Measurements from ENCODE around the gene FARSA.
"Not testable (repeated sequence)": the region's sequence is repeated elsewhere in the genome, so short reads cannot be mapped to it uniquely, and the experiment has no call there.

The FARSA gene

DNA sequence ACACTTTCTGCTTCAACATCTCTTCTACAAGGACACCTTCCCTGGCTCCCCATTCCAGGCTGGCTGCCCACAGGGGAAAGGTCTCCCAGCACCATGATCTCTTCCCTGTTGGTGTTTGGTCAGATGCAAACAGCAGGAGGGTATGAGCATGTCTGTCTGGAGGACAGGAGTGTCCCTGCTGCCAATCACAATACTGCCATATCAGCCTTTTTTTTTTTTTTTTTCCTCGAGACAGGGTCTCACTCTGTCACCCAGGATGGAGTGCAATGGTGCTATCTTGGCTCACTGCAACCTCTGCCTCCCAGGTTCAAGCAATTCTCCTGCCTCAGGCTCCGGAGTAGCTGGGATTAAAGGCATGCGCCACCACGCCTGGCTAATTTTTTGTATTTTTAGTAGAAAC lies 17.7 kb downstream of the FARSA start:
- H2AFZ ChIP-seq (ENCODE audit: low read length); H4K91ac ChIP-seq (ENCODE audit: low read depth, low read length, poor library complexity); DNase-seq (ENCODE audit: low spot score); H3K9me3 ChIP-seq (replicated peaks in 1 of 2; ENCODE audit: control insufficient read depth in 2 of 2, insufficient read depth in 1 of 2, low read depth in 1 of 2, low read length in 2 of 2); H3K27me3 ChIP-seq (ENCODE audit: control insufficient read depth in 3 of 3, insufficient read depth in 3 of 3, low read depth in 1 of 3, low read length in 3 of 3); H2BK120ac ChIP-seq (ENCODE audit: low read depth, low read length); H4K8ac ChIP-seq (ENCODE audit: low read depth, low read length); H3K4me3 ChIP-seq (ENCODE audit: low read length in 2 of 2); H2BK5ac ChIP-seq (ENCODE audit: low read length); H2BK15ac ChIP-seq (ENCODE audit: low read length); H3K4me2 ChIP-seq (ENCODE audit: insufficient read depth, low read length, poor library complexity, severe bottlenecking); H3K36me3 ChIP-seq (replicated peaks in 1 of 2; ENCODE audit: control insufficient read depth in 2 of 2, insufficient read depth in 2 of 2, low read length in 2 of 2); H3K4ac ChIP-seq (ENCODE audit: low read length); H3K9ac ChIP-seq (ENCODE audit: low read depth, low read length, poor library complexity); H3K79me1 ChIP-seq (ENCODE audit: low read depth, low read length); H3K27ac ChIP-seq (replicated peaks; ENCODE audit: low read length); H2BK12ac ChIP-seq (ENCODE audit: low read length): not testable (repeated sequence)
- peak overlapping the region; percentile 31 for H3K23ac ChIP-seq (ENCODE audit: low read depth, low read length, poor library complexity)
- peak overlapping the region; percentile 56 for H3K14ac ChIP-seq (ENCODE audit: low read length)
- WGBS, 2 donors (ENCODE audit: extremely low coverage in 2 of 2, insufficient read length in 2 of 2, insufficient replicate concordance in 1 of 2) = no CpG with 5 or more reads among the region's 4 CpGs
- peaks cover 13 to 18% of the 10 kb centered on the region in 2 donors for H3K4me1 ChIP-seq (ENCODE audit: control insufficient read depth in 2 of 2, insufficient read depth in 1 of 2, low read depth in 1 of 2, low read length in 2 of 2)
- H3K18ac ChIP-seq (ENCODE audit: low read length) = peak overlapping the region; percentile 28
- H2AK5ac ChIP-seq (ENCODE audit: low read depth, low read length) = peak overlapping the region; percentile 70

DNA sequence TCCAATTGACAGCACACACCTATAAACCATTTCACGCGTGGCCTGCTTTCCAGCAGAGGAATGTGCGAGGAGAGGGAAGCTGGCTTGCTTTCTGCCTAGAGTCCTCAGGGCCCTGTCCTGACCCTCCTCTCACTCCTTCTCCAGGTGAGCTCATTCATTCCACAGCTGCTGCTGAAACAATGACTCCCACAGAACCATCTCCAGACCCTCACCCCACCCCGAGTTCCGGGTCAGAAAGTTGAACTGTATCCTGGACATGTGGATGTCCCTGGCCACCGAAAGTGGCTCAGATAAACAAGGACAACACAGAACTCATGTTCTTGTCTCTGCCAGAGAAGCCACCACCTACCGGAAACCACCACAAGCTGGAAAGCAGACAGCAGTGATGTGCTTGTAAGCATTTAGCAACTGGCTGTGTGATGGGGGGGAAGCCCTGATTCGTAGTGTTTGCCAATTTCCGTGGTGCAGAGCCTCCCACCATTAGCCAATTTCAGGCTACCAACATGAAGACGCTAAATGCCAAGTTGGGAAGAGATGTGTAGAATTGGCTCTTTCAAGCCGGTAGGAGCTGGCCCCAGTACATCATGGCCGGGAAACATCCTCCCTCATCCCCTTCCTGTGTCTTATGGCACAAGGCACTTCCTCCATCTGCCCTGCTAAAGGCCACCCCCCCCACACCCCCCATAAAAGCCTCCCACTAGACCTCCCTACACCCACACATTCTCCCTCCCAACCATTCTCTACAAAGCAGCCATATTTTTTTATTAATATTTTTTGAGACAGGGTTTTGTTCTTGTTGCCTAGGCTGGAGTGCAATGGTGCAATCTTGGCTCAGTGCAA lies 19.4 kb downstream of the FARSA start:
- Histone ChIP-seq H3K9ac (ENCODE audit: low read depth, low read length, poor library complexity) (no peak overlapping the region), H2AFZ (ENCODE audit: low read length) (peak overlapping the region; percentile 83), H3K36me3 (replicated peaks in 1 of 2; ENCODE audit: control insufficient read depth in 2 of 2, insufficient read depth in 2 of 2, low read length in 2 of 2) (no peaks in the 10 kb centered on the region), H3K4me3 (ENCODE audit: low read length in 2 of 2) (no peak overlapping the region), H3K23ac (ENCODE audit: low read depth, low read length, poor library complexity) (no peak overlapping the region), H4K91ac (ENCODE audit: low read depth, low read length, poor library complexity) (peak overlapping the region; percentile 69), H3K18ac (ENCODE audit: low read length) (peak overlapping the region; percentile 24), H3K27ac (replicated peaks; ENCODE audit: low read length) (peak overlapping the region; percentile 55), H3K27me3 (ENCODE audit: control insufficient read depth in 3 of 3, insufficient read depth in 3 of 3, low read depth in 1 of 3, low read length in 3 of 3) (peaks cover 0 to 2% (median 0%) of the 10 kb centered on the region in 3 experiments), H3K14ac (ENCODE audit: low read length) (peak overlapping the region; percentile 63), H3K4ac (ENCODE audit: low read length) (no peak overlapping the region), H2BK120ac (ENCODE audit: low read depth, low read length) (no peak overlapping the region), H2BK12ac (ENCODE audit: low read length) (peak overlapping the region; percentile 43), H3K4me2 (ENCODE audit: insufficient read depth, low read length, poor library complexity, severe bottlenecking) (no peak overlapping the region), H3K9me3 (replicated peaks in 1 of 2; ENCODE audit: control insufficient read depth in 2 of 2, insufficient read depth in 1 of 2, low read depth in 1 of 2, low read length in 2 of 2) (peaks cover 0 to 3% of the 10 kb centered on the region in 2 donors), H4K8ac (ENCODE audit: low read depth, low read length) (peak overlapping the region; percentile 48), H2AK5ac (ENCODE audit: low read depth, low read length) (peak overlapping the region; percentile 83), H3K79me1 (ENCODE audit: low read depth, low read length) (peaks cover 1% of the 10 kb centered on the region), H3K4me1 (ENCODE audit: control insufficient read depth in 2 of 2, insufficient read depth in 1 of 2, low read depth in 1 of 2, low read length in 2 of 2) (peaks cover 16 to 18% of the 10 kb centered on the region in 2 donors), H2BK5ac (ENCODE audit: low read length) (no peak overlapping the region), H2BK15ac (ENCODE audit: low read length) (peak overlapping the region; percentile 59)
- DNase-seq (ENCODE audit: low spot score) = no peak
- no CpG with 5 or more reads among the region's 12 CpGs for WGBS, 2 donors (ENCODE audit: extremely low coverage in 2 of 2, insufficient read length in 2 of 2, insufficient replicate concordance in 1 of 2)

DNA sequence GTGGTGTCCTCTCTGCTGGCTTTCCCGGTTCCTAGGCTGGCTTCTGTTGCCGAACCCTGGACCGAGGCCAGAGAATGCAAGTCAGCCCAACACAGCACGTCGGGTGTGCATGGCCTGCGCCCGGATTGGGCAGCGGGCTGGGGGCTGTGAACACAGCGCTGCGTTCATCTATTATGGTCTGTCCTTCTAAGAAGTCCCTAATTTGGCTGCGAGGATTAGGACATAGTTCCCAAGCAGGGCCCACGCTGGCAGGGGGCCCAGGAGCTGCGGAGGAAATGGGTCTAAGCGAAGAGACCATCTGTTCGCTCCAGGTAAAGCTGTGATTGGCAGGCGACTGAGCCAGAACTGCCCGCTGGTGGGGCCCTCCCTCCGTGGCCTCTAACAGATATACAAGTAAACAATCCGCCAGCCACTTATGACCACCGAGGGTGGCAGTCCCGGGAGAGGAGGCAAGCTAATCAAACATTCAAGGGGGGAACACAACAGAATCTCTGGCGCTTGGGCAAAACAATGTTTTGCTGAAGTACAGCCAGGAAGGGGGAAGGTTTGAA lies 20.4 kb downstream of the FARSA start:
- no peak overlapping the region for H2BK120ac ChIP-seq (ENCODE audit: low read depth, low read length)
- H3K18ac ChIP-seq (ENCODE audit: low read length) = peak overlapping the region; percentile 33
- H3K14ac ChIP-seq (ENCODE audit: low read length) = no peak overlapping the region
- no peaks in the 10 kb centered on the region for H3K79me1 ChIP-seq (ENCODE audit: low read depth, low read length)
- H4K91ac ChIP-seq (ENCODE audit: low read depth, low read length, poor library complexity) = no peak overlapping the region
- H3K9ac ChIP-seq (ENCODE audit: low read depth, low read length, poor library complexity) = no peak overlapping the region
- H4K8ac ChIP-seq (ENCODE audit: low read depth, low read length) = no peak overlapping the region
- peak overlapping the region; percentile 83 for H2AFZ ChIP-seq (ENCODE audit: low read length)
- H3K4me2 ChIP-seq (ENCODE audit: insufficient read depth, low read length, poor library complexity, severe bottlenecking) = no peak overlapping the region
- no peak overlapping the region for H2AK5ac ChIP-seq (ENCODE audit: low read depth, low read length)
- H3K4ac ChIP-seq (ENCODE audit: low read length) = no peak overlapping the region
- no peaks in the 10 kb centered on the region for H3K27me3 ChIP-seq (ENCODE audit: control insufficient read depth in 3 of 3, insufficient read depth in 3 of 3, low read depth in 1 of 3, low read length in 3 of 3)
- peak overlapping the region; percentile 51 for H3K27ac ChIP-seq (replicated peaks; ENCODE audit: low read length)
- H3K4me3 ChIP-seq (ENCODE audit: low read length in 2 of 2) = no peak overlapping the region
- no peak for DNase-seq (ENCODE audit: low spot score)
- peaks cover 17 to 22% of the 10 kb centered on the region in 2 donors for H3K4me1 ChIP-seq (ENCODE audit: control insufficient read depth in 2 of 2, insufficient read depth in 1 of 2, low read depth in 1 of 2, low read length in 2 of 2)
- no peak overlapping the region for H2BK5ac ChIP-seq (ENCODE audit: low read length)
- H3K9me3 ChIP-seq (replicated peaks in 1 of 2; ENCODE audit: control insufficient read depth in 2 of 2, insufficient read depth in 1 of 2, low read depth in 1 of 2, low read length in 2 of 2) = peaks cover 0 to under 1% of the 10 kb centered on the region in 2 donors
- H2BK15ac ChIP-seq (ENCODE audit: low read length) = no peak overlapping the region
- WGBS, 2 donors (ENCODE audit: extremely low coverage in 2 of 2, insufficient read length in 2 of 2, insufficient replicate concordance in 1 of 2) = no CpG with 5 or more reads among the region's 22 CpGs
- no peak overlapping the region for H2BK12ac ChIP-seq (ENCODE audit: low read length)
- H3K36me3 ChIP-seq (replicated peaks in 1 of 2; ENCODE audit: control insufficient read depth in 2 of 2, insufficient read depth in 2 of 2, low read length in 2 of 2) = no peaks in the 10 kb centered on the region
- no peak overlapping the region for H3K23ac ChIP-seq (ENCODE audit: low read depth, low read length, poor library complexity)

DNA sequence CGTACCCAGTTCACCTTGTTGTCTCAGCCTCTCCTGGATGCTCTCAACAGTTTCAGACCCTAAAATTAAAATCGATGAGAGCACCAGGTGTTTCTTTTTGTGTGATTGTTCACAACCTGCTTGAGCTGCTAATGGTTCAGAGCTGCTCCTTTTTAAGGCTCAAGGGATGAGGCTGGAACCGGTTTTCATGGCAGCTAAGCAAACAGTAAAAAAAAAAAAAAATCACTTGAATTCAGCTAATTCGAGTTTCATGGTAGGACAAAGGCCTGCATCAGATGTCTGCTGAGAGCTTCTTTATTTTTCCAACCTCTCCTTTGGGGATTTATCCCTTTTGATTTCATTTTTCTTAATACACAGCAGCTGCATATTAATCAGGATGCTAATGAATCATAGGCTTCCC lies 20.9 kb downstream of the FARSA start:
- Histone ChIP-seq H3K36me3 (replicated peaks in 1 of 2; ENCODE audit: control insufficient read depth in 2 of 2, insufficient read depth in 2 of 2, low read length in 2 of 2) (no peaks in the 10 kb centered on the region), H3K9me3 (replicated peaks in 1 of 2; ENCODE audit: control insufficient read depth in 2 of 2, insufficient read depth in 1 of 2, low read depth in 1 of 2, low read length in 2 of 2) (no peaks in the 10 kb centered on the region), H3K23ac (ENCODE audit: low read depth, low read length, poor library complexity) (no peak overlapping the region), H3K4me2 (ENCODE audit: insufficient read depth, low read length, poor library complexity, severe bottlenecking) (no peak overlapping the region), H2AK5ac (ENCODE audit: low read depth, low read length) (no peak overlapping the region), H3K4me3 (ENCODE audit: low read length in 2 of 2) (no peak overlapping the region), H3K14ac (ENCODE audit: low read length) (no peak overlapping the region), H3K18ac (ENCODE audit: low read length) (no peak overlapping the region), H3K4ac (ENCODE audit: low read length) (no peak overlapping the region), H3K27ac (replicated peaks; ENCODE audit: low read length) (peak overlapping the region; percentile 51), H2AFZ (ENCODE audit: low read length) (peak overlapping the region; percentile 83), H4K8ac (ENCODE audit: low read depth, low read length) (no peak overlapping the region), H2BK15ac (ENCODE audit: low read length) (no peak overlapping the region), H3K4me1 (ENCODE audit: control insufficient read depth in 2 of 2, insufficient read depth in 1 of 2, low read depth in 1 of 2, low read length in 2 of 2) (peaks cover 17 to 22% of the 10 kb centered on the region in 2 donors), H2BK5ac (ENCODE audit: low read length) (no peak overlapping the region), H4K91ac (ENCODE audit: low read depth, low read length, poor library complexity) (no peak overlapping the region), H2BK120ac (ENCODE audit: low read depth, low read length) (no peak overlapping the region), H3K79me1 (ENCODE audit: low read depth, low read length) (no peaks in the 10 kb centered on the region), H3K27me3 (ENCODE audit: control insufficient read depth in 3 of 3, insufficient read depth in 3 of 3, low read depth in 1 of 3, low read length in 3 of 3) (no peaks in the 10 kb centered on the region), H3K9ac (ENCODE audit: low read depth, low read length, poor library complexity) (no peak overlapping the region), H2BK12ac (ENCODE audit: low read length) (no peak overlapping the region)
- no CpG with 5 or more reads among the region's 4 CpGs for WGBS, 2 donors (ENCODE audit: extremely low coverage in 2 of 2, insufficient read length in 2 of 2, insufficient replicate concordance in 1 of 2)
- no peak for DNase-seq (ENCODE audit: low spot score)
